NOMO-1 treated with DMSO at 0.1 percent for 48 hours (cell line): ENCODE results near the gene DBF4B.

Experiments used
- DNase-seq: peaks from one replicate; lab custom pipeline; 2025; ENCODE audit not compliant: unreplicated experiment; lab: John Stamatoyannopoulos, UW

Gene DBF4B

GRCh38 chr17:44759086-44759915, 50.8 kb downstream of the DBF4B start:
- no peak for DNase-seq

- no peak for DNase-seq
Observed at GRCh38 chr17:44759916-44760243, 51.4 kb downstream of the DBF4B start.

GRCh38 chr17:44760474-44761308, 52.2 kb downstream of the DBF4B start:
- DNase-seq = no peak

GRCh38 chr17:44761932-44762810, 53.7 kb downstream of the DBF4B start:
- DNase-seq = no peak

- no peak for DNase-seq
Observed at GRCh38 chr17:44763170-44763569, 54.7 kb downstream of the DBF4B start.

- DNase-seq = no peak
Observed at GRCh38 chr17:44765965-44766364, 57.5 kb downstream of the DBF4B start.

GRCh38 chr17:44766409-44767038, 58.1 kb downstream of the DBF4B start:
- no peak for DNase-seq

GRCh38 chr17:44767493-44767892, 59.0 kb downstream of the DBF4B start:
- peak; percentile 13 for DNase-seq

- peak; percentile 20 for DNase-seq
Observed at GRCh38 chr17:44768505-44769142, 60.2 kb downstream of the DBF4B start.

GRCh38 chr17:44769230-44769629, 60.8 kb downstream of the DBF4B start:
- no peak for DNase-seq

- DNase-seq = no peak
Observed at GRCh38 chr17:44769647-44770084, 61.2 kb downstream of the DBF4B start.

- DNase-seq = no peak
Observed at GRCh38 chr17:44770166-44770925, 61.9 kb downstream of the DBF4B start.

GRCh38 chr17:44772308-44773045, 64.0 kb downstream of the DBF4B start:
- no peak for DNase-seq

GRCh38 chr17:44773140-44773539, 64.7 kb downstream of the DBF4B start:
- no peak for DNase-seq

GRCh38 chr17:44774271-44775135, 66.0 kb downstream of the DBF4B start:
- peak; percentile 68 for DNase-seq

GRCh38 chr17:44775136-44775837, 66.8 kb downstream of the DBF4B start:
- DNase-seq = peak; percentile 98
